Measurements from ENCODE around the gene MYO1H.
A peak's percentile ranks its signal among the peaks of the same experiment; 100 is the strongest.

The MYO1H gene

DNA sequence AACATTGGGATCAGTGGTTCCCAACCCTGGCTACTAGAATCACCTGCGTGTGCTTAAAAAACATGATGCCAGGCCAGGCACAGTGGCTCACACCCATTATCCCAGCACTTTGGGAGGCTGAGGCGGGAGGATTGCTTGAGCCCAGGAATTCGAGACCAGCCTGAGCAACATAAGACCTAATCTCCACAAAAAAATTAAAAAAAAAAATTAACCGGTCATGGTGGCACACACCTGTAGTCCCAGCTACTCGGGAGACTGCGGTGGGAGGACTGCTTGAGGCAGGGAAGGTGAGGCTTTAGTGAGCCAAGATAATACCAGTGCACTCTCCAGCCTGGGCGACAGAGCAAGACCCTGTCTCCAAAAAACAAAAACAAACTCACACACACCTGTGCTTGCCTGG, 127.4 kb downstream of the MYO1H start:
- no peak for DNase-seq

DNA sequence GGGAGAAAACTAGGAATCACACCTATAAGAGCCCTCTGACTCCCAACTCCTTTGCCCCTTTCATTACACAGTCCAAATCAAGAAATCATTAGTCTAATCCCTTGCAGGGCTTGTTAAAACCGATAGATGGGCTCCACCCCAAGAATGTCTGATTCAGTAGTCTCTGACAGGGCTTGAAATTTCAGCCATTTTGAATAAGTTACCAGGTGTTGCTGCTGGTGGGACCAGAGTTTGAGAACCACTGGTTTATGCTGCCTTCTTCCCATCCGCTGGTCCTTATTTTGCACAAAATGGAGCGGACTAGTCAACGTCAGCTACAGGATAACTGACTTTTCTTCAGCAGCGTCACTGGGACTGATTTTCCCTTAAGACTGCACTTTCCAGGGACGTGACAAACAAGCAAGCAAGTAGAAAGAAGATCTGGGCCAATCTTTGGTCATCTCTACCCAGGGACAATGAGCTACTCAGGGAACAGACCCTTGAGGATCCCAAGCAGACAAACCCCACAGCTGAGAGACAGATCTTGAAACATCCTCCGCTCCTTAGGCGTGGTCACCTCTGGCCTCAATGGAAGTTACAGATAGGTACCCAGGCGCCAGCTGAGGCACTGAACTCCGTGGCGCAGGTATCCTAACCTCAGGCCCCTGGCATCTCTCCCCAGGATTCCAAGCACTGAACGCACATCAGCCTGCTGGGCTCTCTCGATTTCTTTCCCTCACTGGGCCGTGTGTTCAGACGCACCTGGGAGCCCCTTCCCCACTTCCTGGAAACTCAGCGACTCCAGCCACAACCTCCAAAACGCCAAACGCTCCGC, 128.5 kb downstream of the MYO1H start:
- no peak for DNase-seq

DNA sequence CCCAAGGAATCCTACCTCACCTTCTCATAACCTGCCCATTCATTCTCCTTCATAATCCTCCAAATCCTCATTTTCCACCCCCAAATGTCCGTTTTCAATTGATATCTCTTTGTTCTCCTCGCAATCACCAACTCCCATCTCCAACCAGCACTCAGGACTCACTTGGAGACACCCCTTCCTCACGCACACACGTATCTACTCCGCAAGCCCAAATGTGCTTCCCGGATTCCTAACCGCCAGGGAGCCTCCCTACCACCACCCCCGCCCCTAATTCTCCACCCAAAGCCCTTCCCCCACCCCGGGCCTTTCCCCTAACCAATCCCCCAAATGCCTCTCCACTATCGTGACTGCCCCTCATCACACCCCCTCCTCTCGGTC, 129.1 kb downstream of the MYO1H start:
- DNase-seq: no peak

DNA sequence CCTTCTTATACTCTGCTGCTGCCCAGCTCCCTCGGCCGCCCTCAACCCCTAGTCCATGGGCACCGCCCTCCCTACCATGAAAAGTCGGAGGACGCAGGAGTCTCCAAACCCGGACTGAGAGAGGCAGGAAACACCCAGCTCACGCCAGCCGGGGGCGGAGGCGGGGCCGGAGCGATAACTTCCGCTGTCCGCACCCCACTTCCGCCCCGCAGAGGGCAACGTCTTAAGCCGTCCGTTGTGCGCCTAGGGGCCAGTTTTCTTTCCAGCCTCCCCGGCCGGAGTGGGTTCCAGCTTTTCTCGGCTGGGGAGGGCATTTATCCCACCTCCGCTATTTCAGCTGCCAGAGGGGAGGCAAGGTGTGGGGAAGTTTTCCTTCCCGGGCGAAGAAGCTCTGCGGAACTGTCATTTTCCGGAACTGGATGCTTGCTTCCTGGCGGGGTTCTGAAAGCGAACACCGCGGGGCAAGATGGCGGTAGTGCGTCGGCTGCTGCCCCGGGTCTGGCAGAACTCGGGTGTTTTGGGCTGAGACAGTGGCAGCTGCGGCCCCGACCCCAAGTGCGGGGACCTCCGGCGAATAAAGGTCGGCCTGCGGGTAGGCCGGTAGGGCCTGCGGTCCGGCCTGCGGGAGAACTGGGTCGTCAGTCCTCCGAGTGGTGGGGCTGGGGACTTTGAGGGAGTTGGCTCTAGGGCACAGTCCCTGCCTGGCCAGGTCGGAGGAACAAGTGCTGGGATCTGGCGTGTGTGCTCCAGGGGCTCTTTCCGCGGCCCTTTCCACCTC, 129.7 kb downstream of the MYO1H start, which contains the start of the genes KCTD10 and UBE3B:
Gene KCTD10 (minus strand): TSS at position 116 of the 778 bp plus-strand sequence. CDS start 38 bp downstream, at position 78.
Gene UBE3B (plus strand): TSS at position 450 of the 778 bp plus-strand sequence. CDS start 5,918 bp downstream, outside the sequence.
- DNase-seq: peak; percentile 91

DNA sequence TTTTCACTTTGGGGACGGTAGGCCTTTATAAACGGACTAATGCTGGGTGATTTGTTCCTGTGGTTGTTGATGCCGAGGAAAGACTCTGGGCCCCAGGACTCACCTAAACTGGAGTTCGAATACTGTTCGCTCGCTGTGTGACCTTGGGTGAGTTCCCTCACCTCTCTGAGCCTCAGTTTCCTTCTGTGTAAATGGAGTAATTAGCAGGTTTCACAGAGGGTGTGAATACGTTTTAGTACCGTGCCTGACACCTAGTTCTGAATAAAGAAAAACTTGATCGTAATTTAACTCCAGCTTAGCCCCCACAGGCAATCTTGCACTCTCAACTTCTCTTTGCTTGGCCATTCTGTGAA, 130.2 kb downstream of the MYO1H start:
- DNase-seq: no peak

DNA sequence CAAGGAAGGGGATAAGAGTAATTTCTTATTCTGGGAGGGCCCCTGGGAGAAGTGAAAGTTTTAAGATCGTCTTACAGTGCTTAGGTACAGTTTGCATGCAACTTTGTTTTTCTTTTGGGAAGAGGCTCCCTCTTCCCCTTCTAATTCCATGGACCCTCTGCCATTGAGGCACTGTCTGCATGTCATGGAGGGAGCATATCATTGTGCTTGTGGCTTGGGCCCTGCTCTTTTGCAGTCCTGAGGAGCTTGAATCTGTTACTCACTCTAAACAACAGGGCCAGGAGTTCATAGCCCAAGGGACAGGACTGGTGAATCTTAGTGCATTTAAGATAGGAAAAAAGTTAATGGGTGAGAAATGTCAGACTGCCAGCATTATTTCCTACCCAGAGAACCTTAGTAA, 132.1 kb downstream of the MYO1H start:
- DNase-seq: no peak

DNA sequence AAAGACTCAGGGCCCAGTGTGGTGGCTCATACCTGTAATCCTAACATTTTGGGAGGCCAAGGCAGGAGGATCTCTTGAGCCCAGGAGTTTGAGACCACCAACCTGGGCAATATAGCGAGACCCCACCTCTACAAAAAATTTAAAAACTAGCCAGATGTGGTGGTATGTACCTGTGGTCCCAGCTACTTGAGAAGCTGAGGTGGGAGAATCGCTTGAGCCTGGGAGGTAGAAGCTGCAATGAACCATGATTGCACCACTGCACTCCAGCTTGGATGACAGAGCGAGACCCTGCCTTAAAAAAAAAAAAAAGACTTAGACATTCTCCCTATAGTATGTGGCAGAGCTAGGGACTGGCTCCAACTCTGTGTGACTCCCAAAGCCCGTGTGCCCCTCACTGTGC, 132.7 kb downstream of the MYO1H start:
- no peak for DNase-seq

DNA sequence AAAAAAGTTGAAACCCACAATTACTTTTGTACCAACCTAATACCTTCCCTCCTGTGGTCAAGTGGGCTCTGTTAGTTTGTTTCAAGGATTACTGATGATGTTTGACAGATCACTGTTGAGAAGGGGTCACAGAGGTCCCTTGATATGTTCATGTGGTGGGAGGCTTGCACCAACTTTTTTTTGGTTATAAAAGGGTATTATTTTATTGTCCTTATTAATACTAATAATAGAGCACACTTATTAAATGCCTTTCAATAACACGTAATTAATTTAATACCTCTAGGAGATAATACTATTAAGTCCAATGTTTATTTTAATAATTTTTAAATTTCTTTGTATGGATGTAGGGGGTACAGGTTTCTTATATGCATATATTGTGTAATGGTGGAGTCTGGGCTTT, 134.2 kb downstream of the MYO1H start:
- DNase-seq: no peak

DNA sequence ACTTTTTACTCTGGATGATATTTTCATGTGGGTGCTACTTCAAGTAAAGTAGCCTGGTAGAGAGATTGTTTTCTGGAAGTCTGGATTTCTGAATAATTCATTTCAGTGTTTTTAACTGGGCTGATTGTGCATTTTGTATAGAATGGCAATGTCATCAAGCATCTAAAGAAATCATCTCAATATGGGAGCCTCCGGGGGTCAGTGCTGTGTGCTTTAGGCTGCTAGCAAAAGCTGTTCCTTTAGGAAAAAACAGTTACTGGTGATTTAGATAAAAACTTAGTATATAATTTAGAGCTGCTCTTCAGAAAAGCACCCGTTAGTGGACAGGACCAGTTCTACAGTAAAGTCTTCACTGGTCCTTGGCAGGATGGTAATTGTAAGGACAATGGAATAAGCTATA, 134.8 kb downstream of the MYO1H start:
- no peak for DNase-seq

DNA sequence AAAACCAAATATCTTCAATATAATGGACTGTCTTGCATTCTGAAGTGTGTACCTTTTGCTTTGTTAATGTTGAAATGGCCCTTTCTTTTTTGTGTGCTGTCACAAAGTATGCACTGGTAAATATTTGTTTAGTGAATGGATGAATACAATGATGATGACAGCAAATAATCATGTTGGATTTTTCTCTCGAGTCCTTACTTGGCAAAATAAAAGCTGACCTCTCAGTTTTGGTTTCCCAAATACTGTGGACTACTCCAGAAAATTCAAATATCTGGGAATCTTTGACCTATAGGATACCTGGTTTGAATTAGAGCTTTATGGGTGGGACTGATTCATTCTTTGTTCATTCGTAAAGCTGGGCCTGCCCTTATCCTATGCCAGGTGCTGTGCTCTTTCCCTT, 135.2 kb downstream of the MYO1H start:
- DNase-seq: no peak

DNA sequence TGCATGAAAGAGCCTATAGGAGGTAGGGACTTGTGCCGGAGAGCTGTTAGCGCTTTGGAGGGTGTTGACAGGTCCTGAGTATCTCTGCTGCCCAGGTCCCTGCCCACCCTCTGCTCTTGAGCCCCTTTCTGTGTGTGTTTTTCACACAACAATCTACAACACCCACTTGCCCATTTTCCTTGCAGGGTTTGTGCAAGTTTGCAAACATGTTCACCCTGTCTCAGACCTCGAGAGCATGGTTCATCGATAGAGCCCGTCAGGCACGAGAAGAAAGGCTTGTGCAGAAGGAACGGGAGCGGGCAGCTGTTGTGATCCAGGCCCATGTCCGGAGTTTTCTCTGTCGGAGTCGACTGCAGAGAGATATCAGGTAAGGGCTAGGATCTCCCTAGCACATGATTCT, 135.6 kb downstream of the MYO1H start:
- no peak for DNase-seq

DNA sequence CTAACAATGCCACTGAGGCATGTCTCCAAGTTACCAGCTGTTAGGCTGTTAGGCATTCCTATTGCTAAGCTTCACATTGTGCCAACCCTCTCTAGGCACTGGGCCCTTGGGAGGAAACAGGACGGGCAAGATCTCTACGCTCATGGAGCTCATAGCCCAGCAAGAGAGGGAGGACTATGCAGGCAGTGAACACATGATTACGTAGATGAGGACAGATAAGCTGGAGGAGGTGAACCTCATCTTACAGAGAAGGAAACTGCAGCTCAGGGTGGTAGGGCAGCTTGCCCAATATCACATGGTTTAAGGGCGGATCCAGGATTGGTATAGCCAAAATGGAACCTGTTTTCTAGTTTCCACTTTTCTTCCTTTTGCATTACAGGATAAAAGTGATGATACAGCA, 137.5 kb downstream of the MYO1H start:
- DNase-seq: no peak

DNA sequence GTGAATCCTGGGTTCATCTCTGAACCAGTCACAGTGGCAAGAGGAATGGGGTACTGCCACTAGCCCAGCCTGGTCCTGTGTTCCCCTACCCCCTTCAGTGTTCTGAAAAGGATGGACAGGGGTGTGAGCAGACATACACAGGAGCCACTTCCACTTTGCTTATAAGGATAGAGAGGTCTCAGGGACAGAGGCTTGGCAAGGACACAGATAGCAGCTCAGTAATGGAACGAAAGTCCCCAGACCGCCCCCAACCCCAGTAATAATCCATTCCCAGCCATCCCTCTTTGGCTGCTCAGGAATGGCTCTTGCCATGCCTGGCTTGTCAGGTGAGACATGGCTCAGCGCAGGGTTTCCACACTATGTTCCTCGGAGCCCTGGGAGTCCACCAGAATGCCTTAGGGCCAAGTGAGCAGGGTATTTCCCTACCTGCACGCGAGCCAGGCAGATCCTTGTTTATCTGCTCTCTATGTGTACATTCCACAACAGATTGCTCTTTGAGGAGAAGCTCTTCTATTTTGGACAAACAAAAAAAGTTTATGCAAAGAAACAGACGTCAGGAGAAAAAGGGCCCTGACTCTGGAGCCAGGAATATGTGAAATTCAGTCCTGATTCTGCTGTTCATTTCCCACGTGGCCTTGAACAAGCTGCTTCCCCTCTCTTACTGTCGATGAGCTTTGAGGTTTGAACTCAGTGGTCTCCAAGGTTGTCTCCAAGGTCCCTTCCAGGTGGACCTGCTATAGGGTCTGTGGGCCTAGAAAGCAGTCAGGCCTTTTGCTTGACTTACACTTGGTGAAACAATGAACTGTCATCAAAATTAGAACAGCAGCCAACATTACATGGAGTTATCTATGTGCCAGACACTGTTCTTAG, 139.7 kb downstream of the MYO1H start:
- DNase-seq: no peak

DNA sequence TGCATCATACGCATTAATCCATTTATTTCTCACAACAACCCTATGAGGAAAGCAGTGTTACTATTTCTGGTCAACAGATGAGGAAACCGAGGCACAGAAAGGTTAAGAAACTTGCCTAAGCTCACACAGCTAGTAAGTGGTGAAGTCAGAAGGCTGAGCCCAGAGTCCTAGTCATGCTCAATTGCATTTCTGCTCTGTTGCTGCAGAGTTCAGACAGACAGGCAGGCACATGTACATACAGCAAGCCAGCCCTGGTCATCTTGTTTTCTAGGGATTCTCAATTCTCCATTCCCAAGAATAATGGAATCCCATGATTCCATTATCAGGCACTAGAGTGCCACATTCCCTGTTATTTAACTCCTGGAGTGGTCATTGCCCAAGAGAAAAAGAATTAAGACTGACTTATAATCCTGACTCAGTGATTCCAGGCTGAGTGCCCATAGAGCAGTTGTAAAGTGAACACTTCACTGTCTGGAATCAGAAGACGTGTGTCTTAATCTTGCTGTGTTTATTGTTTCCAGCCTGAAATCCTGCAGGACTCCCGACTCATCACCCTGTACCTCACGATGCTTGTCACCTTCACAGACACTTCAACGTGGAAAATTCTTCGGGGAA, 140.5 kb downstream of the MYO1H start:
- no peak for DNase-seq

DNA sequence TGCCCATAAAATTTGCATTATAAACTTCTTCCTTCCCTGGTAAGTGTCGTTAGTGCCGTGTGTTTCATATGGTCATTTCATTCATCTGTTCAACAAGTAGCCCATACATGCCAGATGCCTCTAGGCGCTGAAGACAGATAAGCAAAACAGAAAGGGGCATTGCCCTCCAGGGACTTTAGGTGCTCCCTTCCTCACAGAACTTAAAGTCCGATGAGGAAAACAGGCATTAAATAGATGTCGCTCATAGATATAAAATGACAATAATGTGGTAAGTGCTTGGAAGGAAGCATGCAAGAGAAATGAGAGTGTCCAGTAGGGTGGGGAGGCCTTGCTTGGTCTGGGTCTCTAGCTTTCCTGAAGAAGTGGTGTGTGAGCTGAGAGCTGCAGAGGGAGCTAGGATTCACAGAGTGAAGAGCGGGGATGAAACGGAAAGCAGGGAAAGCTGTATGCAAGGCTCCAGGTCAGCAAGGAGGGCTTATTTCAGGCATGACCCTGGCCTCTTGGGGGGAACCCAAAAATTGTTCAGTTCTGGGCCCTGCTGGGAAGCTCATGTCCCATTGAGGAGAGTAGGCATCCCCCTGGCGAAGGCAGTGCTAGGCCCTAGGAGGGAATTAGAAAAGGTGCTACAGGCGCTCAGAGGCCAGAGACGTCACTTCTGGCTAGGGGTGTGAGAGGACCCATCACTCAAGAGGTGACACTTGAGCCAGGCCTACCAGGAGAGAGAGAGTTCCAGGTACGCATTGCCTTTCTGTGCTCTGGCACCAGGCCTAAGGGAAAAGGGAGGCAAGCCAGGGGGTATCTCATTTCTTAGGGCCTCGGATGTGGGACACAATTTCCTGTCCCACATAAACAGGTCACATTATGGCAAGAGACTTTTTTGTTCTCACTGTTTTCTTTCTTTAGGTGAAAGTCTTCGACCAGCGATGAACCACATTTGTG, 141.6 kb downstream of the MYO1H start:
- DNase-seq: no peak

DNA sequence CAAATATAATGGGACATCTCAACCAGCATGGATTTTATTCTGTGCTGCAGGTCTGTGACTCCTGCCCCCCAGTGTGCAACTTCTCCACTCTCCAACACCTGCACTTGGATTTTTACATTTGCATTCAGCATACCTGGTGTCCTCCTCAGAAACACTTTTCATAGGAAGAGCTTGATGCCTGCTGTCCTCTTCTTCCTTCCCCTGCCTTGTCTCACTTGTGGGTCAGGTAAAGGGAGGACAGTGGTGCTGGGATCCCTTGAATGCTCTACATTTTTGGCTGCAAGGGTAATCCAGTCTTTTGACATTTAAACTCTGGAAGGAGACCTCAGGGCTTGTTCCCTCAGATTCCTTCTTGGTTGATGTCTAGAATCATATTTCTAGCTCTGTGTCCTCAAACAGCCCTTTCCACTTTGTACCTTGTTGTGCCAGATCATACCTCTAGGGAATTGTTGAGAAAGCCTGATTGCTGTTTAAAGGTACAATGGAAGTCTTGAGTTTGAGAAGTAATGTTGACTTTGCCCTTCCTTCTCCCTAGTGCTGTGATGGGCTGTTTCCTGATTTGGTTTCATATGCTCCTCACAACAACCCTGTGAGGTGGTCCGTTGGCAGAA, 142.4 kb downstream of the MYO1H start:
- no peak for DNase-seq

DNA sequence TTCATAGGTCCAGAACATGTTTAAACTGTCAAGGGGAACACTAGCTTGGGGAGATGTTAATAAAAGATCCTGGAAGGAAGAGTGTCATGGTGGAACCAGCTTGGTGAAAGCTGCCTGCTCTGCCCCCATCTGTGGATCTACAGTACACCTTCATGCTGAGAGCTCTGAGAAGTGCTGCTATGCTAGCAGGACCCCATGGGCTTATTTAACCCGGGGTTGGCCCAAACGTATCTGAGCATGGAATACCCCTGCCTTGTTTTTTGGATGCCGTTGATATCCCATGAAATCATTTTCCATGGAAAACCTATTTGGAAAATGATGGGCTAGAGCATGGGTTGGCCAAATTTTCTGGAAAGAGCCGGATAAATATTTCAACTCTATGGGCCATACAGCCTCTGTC, 144.0 kb downstream of the MYO1H start:
- no peak for DNase-seq

DNA sequence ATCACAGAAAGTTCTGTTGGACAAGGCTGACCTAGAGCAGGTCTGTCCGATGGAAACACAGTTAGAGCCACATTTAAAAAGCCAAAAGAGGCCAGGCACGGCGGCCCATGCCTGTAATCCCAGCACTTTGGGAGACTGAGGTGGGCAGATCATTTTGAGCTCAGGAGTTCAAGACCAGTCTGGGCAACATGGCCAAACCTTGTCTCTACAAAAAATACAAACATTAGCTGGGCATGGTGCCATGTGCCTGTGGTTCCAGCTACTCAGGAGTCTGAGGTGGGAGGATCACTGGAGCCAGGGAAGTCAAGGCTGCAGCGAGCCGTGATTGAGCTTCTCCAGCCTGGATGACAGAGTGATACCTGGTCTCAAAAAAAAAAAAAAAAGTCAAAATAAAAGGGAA, 144.7 kb downstream of the MYO1H start:
- DNase-seq: no peak

DNA sequence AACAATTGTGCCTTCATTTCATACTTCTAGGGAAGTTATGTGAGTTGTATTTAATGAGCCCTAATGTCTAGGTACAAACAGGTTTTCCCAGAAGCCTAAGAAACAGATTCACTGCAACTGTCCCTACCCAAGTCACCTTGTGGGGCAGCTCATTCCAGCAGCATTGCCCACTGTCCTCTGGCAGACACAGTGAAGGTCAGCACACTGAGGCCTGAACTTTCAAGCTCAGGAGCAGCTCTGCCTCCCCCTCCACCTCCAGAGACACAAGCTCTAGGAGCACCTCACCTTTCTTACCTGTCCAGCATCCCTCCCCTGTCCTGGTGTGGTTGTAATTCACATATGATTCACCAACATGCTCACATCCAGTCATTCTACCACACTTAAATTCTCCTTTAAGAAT, 145.4 kb downstream of the MYO1H start:
- DNase-seq: no peak

DNA sequence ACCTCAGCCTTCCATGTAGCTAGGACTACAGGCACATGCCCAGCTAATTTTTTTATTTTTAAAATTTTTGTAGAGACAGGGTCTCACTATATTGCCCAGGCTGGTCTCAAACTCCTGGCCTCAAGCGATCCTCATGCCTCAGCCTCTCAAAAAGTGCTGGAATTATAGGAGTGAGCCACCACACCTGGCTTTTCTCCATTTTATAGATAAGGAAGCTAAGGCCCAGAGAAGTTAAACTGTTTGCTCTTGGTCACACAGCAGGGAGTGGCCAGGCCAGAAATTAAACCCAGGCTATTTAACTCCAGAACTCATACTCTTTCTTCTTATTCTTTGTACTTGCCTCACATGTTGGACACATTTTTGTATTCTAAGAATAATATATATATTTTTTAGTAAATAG, 146.2 kb downstream of the MYO1H start:
- DNase-seq: no peak

DNA sequence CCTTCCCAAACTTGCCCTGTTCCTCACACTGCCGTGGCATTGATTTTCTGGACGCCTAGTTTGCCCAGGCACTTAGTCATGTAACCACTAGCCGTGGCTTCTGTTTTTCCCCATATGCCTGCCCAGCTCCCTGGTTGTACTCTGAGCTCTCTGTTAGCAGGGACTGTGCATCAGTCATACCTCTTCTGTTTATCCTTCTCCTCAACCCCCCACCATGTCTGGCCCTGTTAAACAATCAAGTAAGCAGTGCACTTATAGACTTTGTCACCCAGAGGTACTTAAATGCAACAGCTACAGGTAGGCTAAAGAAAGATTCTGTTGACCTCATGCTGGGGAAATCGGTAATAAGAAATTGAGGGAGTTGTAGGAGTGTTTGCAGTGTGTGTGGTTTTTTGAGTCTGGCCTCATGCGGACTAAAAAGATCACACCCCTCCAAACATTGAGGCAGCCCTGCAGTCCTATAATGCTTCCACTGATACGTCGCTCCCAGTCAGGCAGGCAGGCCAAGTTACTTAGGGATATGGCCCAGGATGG, 146.7 kb downstream of the MYO1H start:
- DNase-seq: no peak
